DMS79 treated with DMSO at 0.1 percent for 48 hours (cell line): ENCODE measurements around the gene KCNB1.

Experiments used
- DNase-seq: peaks from one replicate; lab custom pipeline; 2025; lab: John Stamatoyannopoulos, UW

The KCNB1 gene

DNA sequence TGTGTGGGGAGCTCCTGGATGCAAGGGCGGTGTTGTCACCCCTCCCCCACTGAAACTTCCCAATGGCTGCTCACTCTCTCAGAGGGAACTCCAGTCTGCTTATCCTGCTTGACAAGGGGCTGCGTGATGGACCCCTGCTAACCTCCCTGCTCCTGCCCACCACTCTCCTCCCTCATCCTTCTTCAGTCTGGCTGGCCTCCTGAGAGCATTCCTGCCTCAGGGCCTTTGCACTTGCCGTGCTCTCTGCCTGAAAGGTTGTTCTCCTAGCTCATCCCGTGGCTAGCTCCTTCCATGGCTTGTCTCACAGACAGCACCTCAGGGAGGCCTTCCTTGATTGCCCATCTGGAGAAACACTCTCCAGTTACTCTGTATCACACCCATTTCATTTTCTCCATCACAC, 130.7 kb downstream of the KCNB1 start:
- DNase-seq = no peak

GRCh38 chr20:49349694-49350252, 132.7 kb downstream of the KCNB1 start:
- DNase-seq = no peak

- no peak for DNase-seq
Measured at GRCh38 chr20:49349078-49349477, 133.4 kb downstream of the KCNB1 start.

GRCh38 chr20:49348563-49348962, 133.9 kb downstream of the KCNB1 start:
- DNase-seq = no peak

DNA sequence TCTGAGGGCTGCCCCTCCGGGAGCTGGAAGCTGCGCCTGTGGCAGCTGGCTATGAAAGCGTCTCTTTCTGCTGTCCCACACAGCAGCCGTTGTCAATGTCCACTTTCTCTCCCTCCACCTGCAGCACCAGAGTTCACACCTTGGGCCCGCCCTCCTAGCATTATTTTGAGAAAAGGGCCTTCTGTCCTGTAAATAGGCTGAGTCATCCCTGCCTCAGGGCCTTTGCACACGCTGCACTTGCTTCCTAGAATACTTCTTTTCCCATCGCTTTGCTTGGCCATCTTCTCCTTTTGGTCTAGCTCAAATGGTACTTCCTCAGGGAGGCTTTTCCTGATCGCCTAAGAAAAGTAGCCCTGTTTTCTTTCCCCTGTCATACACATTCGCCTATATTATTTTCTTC, 135.3 kb downstream of the KCNB1 start:
- no peak for DNase-seq

GRCh38 chr20:49346682-49347081, 135.8 kb downstream of the KCNB1 start:
- no peak for DNase-seq

- no peak for DNase-seq
Measured at GRCh38 chr20:49345524-49345923, 136.9 kb downstream of the KCNB1 start.

DNA sequence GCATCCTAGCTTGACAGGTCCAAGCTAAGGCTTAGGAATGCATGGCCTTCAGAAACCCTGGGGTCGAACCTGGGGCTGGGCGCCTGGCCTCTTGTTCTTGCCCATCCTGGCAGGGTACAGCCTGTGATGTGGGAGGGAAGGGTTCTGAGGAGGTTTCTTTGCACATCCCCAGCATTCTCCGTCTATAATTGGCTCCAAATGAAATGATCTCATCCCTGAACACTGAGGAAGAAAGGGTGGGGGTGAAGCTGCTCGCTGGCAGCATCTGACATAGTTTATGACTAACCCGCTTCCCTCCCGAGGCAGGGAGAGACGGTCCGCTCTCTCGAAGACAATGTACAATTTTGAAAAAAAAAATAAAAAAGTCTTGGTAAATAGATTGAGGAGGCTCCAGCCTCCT, 137.5 kb downstream of the KCNB1 start:
- no peak for DNase-seq

DNA sequence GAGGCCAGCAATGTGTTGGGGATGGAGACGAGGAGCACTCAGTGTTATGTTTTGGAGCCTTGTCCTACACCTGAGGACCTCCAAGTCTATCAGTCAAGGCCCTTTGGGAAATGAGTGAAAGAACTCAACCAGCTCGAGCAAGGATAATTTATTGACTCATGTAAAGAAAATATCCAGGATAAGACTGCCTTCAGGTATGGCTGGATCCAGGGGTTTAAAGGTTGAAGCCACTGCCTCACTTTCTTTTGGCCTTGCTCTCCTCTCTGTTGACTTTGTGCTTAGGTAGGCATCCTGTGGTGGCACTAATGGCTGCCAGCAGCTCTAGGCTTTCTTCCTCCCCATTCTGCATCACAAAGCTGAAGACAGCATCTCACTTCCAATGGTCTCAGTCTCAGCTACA, 138.3 kb downstream of the KCNB1 start:
- no peak for DNase-seq

DNA sequence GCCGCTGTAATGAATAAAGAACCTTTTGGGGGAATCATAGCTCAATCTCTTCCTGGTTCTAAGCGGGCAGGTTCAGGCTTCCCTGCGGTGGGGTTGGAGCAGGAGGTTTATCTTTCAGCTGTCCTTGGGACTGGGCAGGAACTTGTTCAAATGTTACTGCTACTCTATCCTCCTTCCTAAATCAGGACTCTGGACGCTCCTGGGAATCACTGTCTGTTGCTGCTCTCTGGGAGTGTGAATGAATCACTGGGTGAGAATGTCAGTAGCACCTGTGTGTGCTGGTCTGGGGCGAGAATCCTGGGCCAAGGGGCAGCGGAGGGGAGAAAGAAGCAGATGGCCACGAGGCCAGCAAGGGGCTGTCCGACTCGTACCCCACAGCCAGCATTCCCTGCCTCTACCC, 139.2 kb downstream of the KCNB1 start:
- no peak for DNase-seq

DNA sequence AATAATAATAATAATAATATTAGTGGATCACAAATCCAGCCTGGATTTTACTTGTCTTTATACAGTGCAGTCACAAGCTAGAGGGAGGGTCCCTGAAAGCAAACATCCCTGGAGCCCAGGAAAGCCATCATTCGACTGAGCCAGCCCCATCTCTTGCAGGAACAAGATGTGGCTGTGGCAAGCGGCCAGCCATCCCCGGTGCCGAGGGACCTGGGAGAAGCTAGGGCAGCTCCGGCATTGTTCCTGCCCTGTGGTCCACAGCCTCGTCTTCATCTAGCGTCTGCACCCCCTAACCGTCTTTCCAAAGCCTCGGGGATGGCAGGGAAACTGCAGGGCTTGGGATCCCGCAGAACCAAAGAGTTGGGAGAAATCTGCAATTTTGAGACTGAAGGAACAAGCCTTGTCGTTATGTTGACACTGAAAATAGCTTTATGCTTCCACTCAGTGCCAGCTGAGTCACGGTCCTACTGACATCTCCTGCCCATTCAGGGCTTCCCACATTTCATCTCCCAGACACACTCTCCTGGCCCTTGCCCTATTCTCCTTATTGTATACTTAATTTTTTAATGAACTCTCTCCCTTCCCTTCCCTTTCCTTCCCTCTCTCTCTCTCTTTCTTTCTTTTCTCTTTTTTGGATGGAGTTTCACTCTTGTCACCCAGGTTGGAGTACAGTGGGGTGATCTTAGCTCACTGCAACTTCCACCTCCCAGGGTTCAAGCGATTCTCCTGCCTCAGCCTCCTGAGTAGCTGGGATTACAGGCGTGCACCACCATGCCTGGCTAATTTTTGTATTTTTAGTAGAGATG, 142.1 kb downstream of the KCNB1 start:
- no peak for DNase-seq

- no peak for DNase-seq
Measured at GRCh38 chr20:49339123-49339522, 143.3 kb downstream of the KCNB1 start.

- DNase-seq = no peak
Measured at GRCh38 chr20:49338061-49338460, 144.4 kb downstream of the KCNB1 start.

DNA sequence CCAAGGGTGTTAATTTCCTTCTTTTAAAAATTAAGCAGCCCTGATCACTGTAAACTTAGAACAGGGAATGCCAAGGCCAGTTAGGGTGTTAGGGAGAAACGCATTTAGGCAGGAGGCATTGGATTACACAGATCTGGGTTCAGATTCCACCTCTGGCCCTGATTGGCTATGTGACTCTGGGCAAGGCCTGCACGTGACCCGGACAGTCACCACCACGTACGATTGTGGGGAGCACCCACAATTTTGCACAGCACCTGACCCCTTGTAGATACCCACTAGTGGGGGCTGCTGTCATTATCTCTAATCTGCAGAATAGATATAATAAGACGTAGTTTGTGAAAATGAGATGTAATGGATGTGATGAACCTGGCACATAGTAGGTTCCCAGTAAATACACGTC, 145.1 kb downstream of the KCNB1 start:
- DNase-seq = no peak

- DNase-seq = no peak
Measured at GRCh38 chr20:49336786-49337185, 145.7 kb downstream of the KCNB1 start.

- no peak for DNase-seq
Measured at GRCh38 chr20:49335476-49335875, 147.0 kb downstream of the KCNB1 start.

- no peak for DNase-seq
Measured at GRCh38 chr20:49330701-49331615, 151.5 kb downstream of the KCNB1 start.

DNA sequence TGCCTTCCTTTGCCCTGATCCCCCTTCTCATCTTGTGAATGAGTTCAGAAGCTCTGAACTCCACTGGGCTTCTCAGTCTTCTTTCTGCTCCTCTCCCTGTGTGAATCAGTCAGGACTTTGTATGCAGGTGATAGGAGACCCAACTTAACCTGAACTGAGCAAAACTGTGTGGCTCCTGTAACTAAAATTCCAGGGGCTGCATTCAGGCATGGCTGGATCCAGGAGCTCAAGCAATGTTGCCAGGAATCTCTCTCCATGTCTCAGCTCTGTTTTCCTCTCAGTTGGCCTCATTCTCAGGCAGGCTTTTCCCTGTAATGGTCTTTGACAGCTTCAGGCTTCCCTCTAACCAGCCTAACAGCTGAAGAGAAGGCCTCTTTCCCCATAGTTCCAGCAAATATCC, 153.7 kb downstream of the KCNB1 start:
- no peak for DNase-seq

- no peak for DNase-seq
Measured at GRCh38 chr20:49326026-49326425, 156.4 kb downstream of the KCNB1 start.

GRCh38 chr20:49324306-49324705, 158.2 kb downstream of the KCNB1 start:
- DNase-seq = no peak

DNA sequence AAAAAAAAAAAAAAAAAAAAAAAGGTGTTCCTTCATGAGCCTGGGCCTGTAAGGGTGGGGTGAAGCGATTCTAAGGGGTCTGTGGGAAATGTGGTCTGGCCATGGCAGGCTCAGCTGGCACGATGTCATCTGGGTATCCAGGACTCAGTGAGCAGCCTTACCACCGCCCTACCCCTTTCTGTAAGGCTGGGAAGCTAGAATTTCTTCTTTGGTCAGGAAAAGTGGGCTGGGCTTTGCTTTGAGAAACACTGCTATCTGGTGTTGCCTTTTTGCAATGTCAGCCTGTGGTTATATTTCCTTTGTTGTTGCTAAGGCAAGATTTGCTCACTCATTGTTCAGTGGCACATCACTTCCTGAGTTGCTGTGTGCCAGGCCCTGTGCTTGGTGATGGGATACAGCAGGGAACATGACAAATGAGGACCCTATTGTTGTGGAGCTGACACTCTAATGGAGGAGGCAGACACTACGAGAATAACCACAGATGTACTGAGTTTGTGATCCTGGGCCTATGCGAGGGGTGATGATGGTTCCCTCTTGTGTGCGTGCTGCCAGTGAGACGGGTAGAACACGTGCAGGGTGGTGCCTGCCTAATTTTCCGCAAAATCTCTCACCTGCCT, 158.7 kb downstream of the KCNB1 start:
- DNase-seq = no peak

- DNase-seq = no peak
Measured at GRCh38 chr20:49320460-49320859, 162.0 kb downstream of the KCNB1 start.
